HepG2 (cell line): Measurements from ENCODE around the gene EED. TPM values are rescaled to one million over a fixed set of nuclear protein-coding genes. Genes with fewer than 3 reads are reported as not detected.

ENCODE experiments used
- ARID5B ChIP-seq: IDR thresholded peaks from 2 replicates; pipeline ENCODE4 v1.4.0; 2020; ENCODE audit warnings: mild to moderate bottlenecking, missing genetic modification reagents
- ATAD3A ChIP-seq: sonication (generic); formaldehyde crosslinking; IDR thresholded peaks from 2 replicates; pipeline ENCODE4 v1.4.0; 2020; ENCODE audit warnings: missing genetic modification reagents
- EED ChIP-seq: sonication (generic); formaldehyde crosslinking; IDR thresholded peaks from 2 replicates; pipeline ENCODE4 v1.5.0; 2020; ENCODE audit warnings: mild to moderate bottlenecking, missing genetic modification reagents
- EZH2 ChIP-seq: conservative IDR thresholded peaks from 2 replicates; pipeline ENCODE4 v1.6.1; 2012; ENCODE audit warnings: mild to moderate bottlenecking, low read depth, low read length, moderate library complexity
- ISL2 ChIP-seq: sonication (generic); formaldehyde crosslinking; IDR thresholded peaks from 2 replicates; pipeline ENCODE4 v1.5.0; 2020; ENCODE audit warnings: missing genetic modification reagents
- JUN ChIP-seq: sonication (generic); formaldehyde crosslinking; IDR thresholded peaks from 2 replicates; pipeline ENCODE4 v1.4.0; 2020; ENCODE audit warnings: mild to moderate bottlenecking, missing genetic modification reagents
- LCORL ChIP-seq, 2 experiments: fragments of 450-650 bp in 1 of 2; sonication (generic) in 1 of 2; formaldehyde crosslinking in 1 of 2; IDR thresholded peaks; 2 replicates each; pipeline versions ENCODE4 v1.5.0 to v1.6.1; 2017 to 2020; ENCODE audit warnings: antibody characterized with exemption in 1 of 2, missing genetic modification reagents in 1 of 2
- MED13 ChIP-seq: sonication (generic); formaldehyde crosslinking; IDR thresholded peaks from 2 replicates; pipeline ENCODE4 v1.5.0; 2020; ENCODE audit warnings: missing genetic modification reagents
- NAIF1 ChIP-seq: sonication (generic); formaldehyde crosslinking; IDR thresholded peaks from 2 replicates; pipeline ENCODE4 v1.5.0; 2020; ENCODE audit warnings: mild to moderate bottlenecking, missing genetic modification reagents, borderline replicate concordance
- NFAT5 ChIP-seq: sonication (generic); formaldehyde crosslinking; IDR thresholded peaks from 2 replicates; pipeline ENCODE4 v1.4.0; 2020; ENCODE audit warnings: missing genetic modification reagents
- POLR2A ChIP-seq, 2 experiments: IDR thresholded peaks; 2 replicates each; pipeline ENCODE4 v1.6.1; 2011; ENCODE audit warnings: low read depth in 2 of 2, low read length in 2 of 2, mild to moderate bottlenecking in 1 of 2, moderate library complexity in 1 of 2; ENCODE audit not compliant: insufficient read depth in 1 of 2
- SIN3B ChIP-seq: fragments of 150-350 bp; IDR thresholded peaks from 2 replicates; pipeline ENCODE4 v1.6.1; 2014; ENCODE audit warnings: low read length
- SRY ChIP-seq: sonication (generic); formaldehyde crosslinking; IDR thresholded peaks from 2 replicates; pipeline ENCODE4 v1.8.0; 2022; ENCODE audit warnings: mild to moderate bottlenecking, missing genetic modification reagents
- SYNCRIP ChIP-seq: fragments of 200-400 bp; formaldehyde crosslinking; IDR thresholded peaks from 2 replicates; pipeline ENCODE4 v1.6.1; 2018; ENCODE audit warnings: mild to moderate bottlenecking, low read depth, low read length; ENCODE audit not compliant: insufficient read depth
- TGIF2 ChIP-seq: IDR thresholded peaks from 2 replicates; pipeline ENCODE4 v1.6.1; 2016; ENCODE audit warnings: control low read depth, missing compliant biosample characterization
- ZNF331 ChIP-seq: sonication (generic); formaldehyde crosslinking; IDR thresholded peaks from 2 replicates; pipeline ENCODE4 v1.4.0; 2020; ENCODE audit warnings: missing genetic modification reagents
- ZNF503 ChIP-seq: sonication (generic); formaldehyde crosslinking; IDR thresholded peaks from 2 replicates; pipeline ENCODE4 v1.4.0; 2020; ENCODE audit warnings: missing genetic modification reagents
- ZNF550 ChIP-seq: sonication (generic); formaldehyde crosslinking; IDR thresholded peaks from 2 replicates; pipeline ENCODE4 v1.4.0; 2020; ENCODE audit warnings: mild to moderate bottlenecking, missing genetic modification reagents, borderline replicate concordance
- ZNF639 ChIP-seq: conservative IDR thresholded peaks from 2 replicates; pipeline ENCODE4 v1.6.1; 2018; ENCODE audit warnings: missing genetic modification reagents
- polyA plus RNA-seq, 8 experiments: library from polyadenylated mRNA; depleted of rRNA in 3 of 8; stranded (reverse) in 7 of 8; unstranded in 1 of 8; fragments of >200 nt; fragmentation: Illumina TruSeq in 4 of 8; extraction: Trizol in 4 of 8; gene quantifications; 2 replicates each; pipeline versions ENCODE4 v1.2.1 to v1.2.3, GENCODE V29; 2011 to 2016; ENCODE audit warnings: low read depth in 4 of 8, missing spikeins in 1 of 8, mixed read lengths in 1 of 8; ENCODE audit not compliant: insufficient read depth in 1 of 8
- total RNA-seq, 5 experiments: library from RNA; depleted of rRNA; stranded (reverse); fragments of >200 nt; fragmentation: Illumina TruSeq; extraction: Trizol; gene quantifications; 2 replicates each; pipeline ENCODE4 v1.2.3, GENCODE V29; 2016; ENCODE audit warnings: low read depth in 1 of 5

The EED gene
- total and polyA plus RNA-seq, 2 of the 13 experiments (the other 11 are each of a cell fraction or from before 2014, with no cell fraction given), result 11.0 to 28.4 TPM

GRCh38 chr11:86244063-86244521 is 461 bp upstream of the EED start (continued):
- TF ChIP-seq ISL2 (CRISPR knock-in tag), result no peak
- no peak for TF ChIP-seq JUN (CRISPR knock-in tag)
- no peak for TF ChIP-seq ATAD3A (CRISPR knock-in tag)
- TF ChIP-seq SRY (CRISPR knock-in tag), result no peak
- TF ChIP-seq EZH2, result no peak
- 0 out of 2 replicates have a peak, but pooled peaks have one; percentile 13 for TF ChIP-seq SIN3B
- TF ChIP-seq ZNF331 (CRISPR knock-in tag), result no peak
- TF ChIP-seq SYNCRIP, result no peak
- no peak for TF ChIP-seq ARID5B (CRISPR knock-in tag)
- TF ChIP-seq POLR2A (IDR thresholded peaks at IDR 0.05; ENCODE audit: insufficient read depth in 1 of 2, low read depth in 2 of 2, low read length in 2 of 2), result no peak
- no peak for TF ChIP-seq ZNF550 (CRISPR knock-in tag)
- no peak for TF ChIP-seq ZNF639 (CRISPR knock-in tag)
- no peak for TF ChIP-seq TGIF2 (CRISPR knock-in tag)
- 0 out of 2 replicates have a peak, but pooled peaks have one; percentile 15 for TF ChIP-seq ZNF503 (CRISPR knock-in tag)
- TF ChIP-seq EED (CRISPR knock-in tag), result no peak
- TF ChIP-seq LCORL (IDR thresholded peaks at IDR 0.05), result no peak
- TF ChIP-seq LCORL (CRISPR knock-in tag; IDR thresholded peaks at IDR 0.05), result peak; percentile 43; the same call in 1 of the 2 replicates
- no peak; the same call in 1 of the 2 replicates for TF ChIP-seq NAIF1
- TF ChIP-seq NFAT5 (CRISPR knock-in tag), result no peak
- no peak for TF ChIP-seq MED13 (CRISPR knock-in tag)
